ENCODE measurements around the gene C16orf89. TPM values are rescaled to one million over a fixed set of nuclear protein-coding genes. Genes with fewer than 3 reads are reported as not detected.

Gene C16orf89
- total RNA-seq, 4 donors from 2014 or later: 1.5 to 2.1 (median 1.9) TPM

DNA sequence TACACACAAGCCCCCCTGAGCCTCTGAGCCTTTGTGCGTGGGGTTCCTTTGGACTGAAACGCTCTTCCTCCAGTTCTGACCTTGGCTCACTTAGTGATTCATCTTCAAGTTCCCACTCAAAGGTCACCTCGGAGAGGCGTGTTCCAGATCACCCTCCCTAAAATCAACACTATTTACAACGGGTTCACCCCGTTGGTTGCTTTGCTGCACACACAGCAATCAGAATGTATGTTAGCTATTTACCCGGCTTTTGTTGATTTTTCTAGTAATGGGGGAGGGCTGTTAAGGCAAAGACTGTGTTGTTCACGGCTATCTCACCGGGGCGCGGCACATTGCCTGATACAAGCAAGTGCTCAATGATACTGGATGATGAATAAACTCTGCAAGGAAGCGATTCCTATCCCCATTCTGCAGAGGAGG lies 33.0 kb downstream of the C16orf89 start:
- H3K9me3 ChIP-seq: no peaks in the 10 kb centered on the region
- peak overlapping the region in 1 of 4 donors; percentile 59 for H3K27ac ChIP-seq (replicated peaks in 1 of 4)
- H3K36me3 ChIP-seq: peaks cover 7 to 39% (median 18%) of the 10 kb centered on the region in 4 donors
- DNase-seq (ENCODE audit: extremely low spot score): no peak
- intact Hi-C loops (cut with DNase I): no loop called here
- 39% methylated on average over 12 of the region's 12 CpGs for WGBS
- H3K4me3 ChIP-seq: peak overlapping the region; percentile 77 to 91 (median 88)
- TF ChIP-seq, protein P1, sequence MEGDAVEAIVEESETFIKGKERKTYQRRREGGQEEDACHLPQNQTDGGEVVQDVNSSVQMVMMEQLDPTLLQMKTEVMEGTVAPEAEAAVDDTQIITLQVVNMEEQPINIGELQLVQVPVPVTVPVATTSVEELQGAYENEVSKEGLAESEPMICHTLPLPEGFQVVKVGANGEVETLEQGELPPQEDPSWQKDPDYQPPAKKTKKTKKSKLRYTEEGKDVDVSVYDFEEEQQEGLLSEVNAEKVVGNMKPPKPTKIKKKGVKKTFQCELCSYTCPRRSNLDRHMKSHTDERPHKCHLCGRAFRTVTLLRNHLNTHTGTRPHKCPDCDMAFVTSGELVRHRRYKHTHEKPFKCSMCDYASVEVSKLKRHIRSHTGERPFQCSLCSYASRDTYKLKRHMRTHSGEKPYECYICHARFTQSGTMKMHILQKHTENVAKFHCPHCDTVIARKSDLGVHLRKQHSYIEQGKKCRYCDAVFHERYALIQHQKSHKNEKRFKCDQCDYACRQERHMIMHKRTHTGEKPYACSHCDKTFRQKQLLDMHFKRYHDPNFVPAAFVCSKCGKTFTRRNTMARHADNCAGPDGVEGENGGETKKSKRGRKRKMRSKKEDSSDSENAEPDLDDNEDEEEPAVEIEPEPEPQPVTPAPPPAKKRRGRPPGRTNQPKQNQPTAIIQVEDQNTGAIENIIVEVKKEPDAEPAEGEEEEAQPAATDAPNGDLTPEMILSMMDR (IDR thresholded peaks at IDR 0.05): no peak
- TF ChIP-seq EP300 (IDR thresholded peaks at IDR 0.05) (no peak), POLR2A (IDR thresholded peaks at IDR 0.05; ENCODE audit: low read depth) (no peak), POLR2AphosphoS5 (IDR thresholded peaks at IDR 0.05) (no peak)
- H3K27me3 ChIP-seq: no peaks in the 10 kb centered on the region
- H3K4me1 ChIP-seq: peaks cover 16 to 26% (median 23%) of the 10 kb centered on the region in 4 donors

DNA sequence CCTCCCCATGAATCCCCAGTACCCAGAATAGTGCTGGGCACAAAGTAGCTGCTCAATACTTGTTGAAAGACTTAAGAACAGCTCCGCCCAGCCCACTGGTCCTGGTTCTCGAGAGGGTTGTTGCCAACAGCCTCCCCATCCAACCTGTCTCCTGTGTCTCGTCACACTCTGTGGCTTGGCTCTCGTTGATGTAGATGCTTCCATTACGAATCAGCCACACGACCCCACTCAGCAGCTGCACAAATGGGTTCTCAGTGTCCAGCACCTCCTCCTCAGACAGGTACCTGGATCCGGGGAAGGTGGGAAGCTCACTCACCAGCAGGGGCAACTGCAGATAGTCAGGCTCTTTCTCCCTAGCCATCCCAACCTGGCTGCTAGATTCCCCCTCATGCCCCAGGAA lies 34.2 kb downstream of the C16orf89 start:
- 83% methylated on average over 7 of the region's 7 CpGs for WGBS
- TF ChIP-seq EP300 (IDR thresholded peaks at IDR 0.05) (no peak), POLR2A (IDR thresholded peaks at IDR 0.05; ENCODE audit: low read depth) (no peak), POLR2AphosphoS5 (IDR thresholded peaks at IDR 0.05) (no peak)
- TF ChIP-seq, protein P1 (IDR thresholded peaks at IDR 0.05): no peak
- no peak overlapping the region for H3K27ac ChIP-seq (replicated peaks in 1 of 4)
- intact Hi-C loops (cut with DNase I): no loop called here
- peaks cover 16 to 26% (median 23%) of the 10 kb centered on the region in 4 donors for H3K4me1 ChIP-seq
- no peaks in the 10 kb centered on the region for H3K27me3 ChIP-seq
- no peaks in the 10 kb centered on the region for H3K9me3 ChIP-seq
- H3K4me3 ChIP-seq: no peak overlapping the region
- peaks cover 13 to 50% (median 29%) of the 10 kb centered on the region in 4 donors for H3K36me3 ChIP-seq
- DNase-seq (ENCODE audit: extremely low spot score): no peak

DNA sequence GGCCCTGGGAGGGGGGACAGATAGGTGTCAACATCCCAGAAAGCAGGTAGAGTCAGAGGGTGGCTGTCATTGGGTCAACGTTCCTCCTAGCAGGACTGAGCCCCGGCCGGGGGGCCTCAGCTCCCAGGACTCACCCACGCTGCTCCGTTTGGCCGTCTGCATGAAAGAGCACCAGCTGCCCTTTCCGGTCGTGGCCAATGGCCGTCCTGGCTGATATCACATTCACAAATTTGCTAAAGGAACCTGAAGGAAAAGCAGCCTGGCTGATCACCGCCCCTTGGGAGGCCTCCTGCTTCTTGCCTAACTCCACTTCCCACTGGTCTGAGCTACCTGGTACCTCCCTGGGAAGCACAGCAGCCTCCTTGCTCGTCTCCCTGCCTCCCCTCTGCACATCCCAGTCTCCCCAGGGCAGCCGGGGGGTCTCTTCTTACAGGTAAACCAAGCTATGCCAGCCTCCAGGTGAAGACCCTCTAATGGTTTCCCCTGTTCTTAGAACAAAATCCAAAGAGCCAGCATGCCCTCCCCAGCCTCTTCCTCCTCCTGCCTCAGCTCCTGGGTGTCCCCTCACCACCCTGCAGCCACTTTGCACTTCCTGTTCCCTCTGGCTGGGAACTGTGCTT lies 35.4 kb downstream of the C16orf89 start:
- TF ChIP-seq, protein P1 (IDR thresholded peaks at IDR 0.05): no peak
- TF ChIP-seq EP300 (IDR thresholded peaks at IDR 0.05) (no peak), POLR2A (IDR thresholded peaks at IDR 0.05; ENCODE audit: low read depth) (no peak), POLR2AphosphoS5 (IDR thresholded peaks at IDR 0.05) (no peak)
- no peak overlapping the region for H3K4me3 ChIP-seq
- peaks cover 16 to 26% (median 23%) of the 10 kb centered on the region in 4 donors for H3K4me1 ChIP-seq
- no peak overlapping the region for H3K27ac ChIP-seq (replicated peaks in 1 of 4)
- no peaks in the 10 kb centered on the region for H3K27me3 ChIP-seq
- 91% methylated on average over 9 of the region's 12 CpGs for WGBS
- no peak for DNase-seq (ENCODE audit: extremely low spot score)
- H3K36me3 ChIP-seq: peaks cover 13 to 53% (median 30%) of the 10 kb centered on the region in 4 donors
- H3K9me3 ChIP-seq: no peaks in the 10 kb centered on the region
- intact Hi-C loops (cut with DNase I): no loop called here

DNA sequence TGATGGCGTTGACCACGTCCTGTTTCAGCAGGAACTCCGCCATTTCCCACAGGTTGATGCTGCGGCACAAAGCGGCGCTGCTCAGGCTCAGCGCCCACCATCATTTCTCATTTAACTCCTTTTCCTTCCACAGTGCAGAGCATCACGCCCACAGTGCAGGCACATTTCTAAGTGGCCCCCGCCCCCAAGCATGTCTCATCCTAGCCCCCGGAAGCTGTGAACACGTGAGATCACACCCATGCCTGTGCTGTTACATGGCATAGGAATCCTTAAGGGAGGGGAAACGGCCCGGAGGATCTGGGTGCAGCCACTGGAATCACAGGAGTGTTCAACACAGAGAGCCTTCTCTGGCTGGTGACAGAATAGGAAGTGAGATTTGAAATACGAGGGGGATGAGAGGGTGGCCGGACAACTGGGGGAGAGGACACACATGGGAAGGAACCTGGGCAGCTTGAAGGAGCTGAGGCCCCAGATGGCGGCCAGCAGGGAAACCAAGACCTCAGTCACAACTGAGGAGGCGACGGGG lies 36.7 kb downstream of the C16orf89 start:
- no peak overlapping the region for H3K27ac ChIP-seq (replicated peaks in 1 of 4)
- H3K4me1 ChIP-seq: peaks cover 9 to 19% (median 16%) of the 10 kb centered on the region in 4 donors
- H3K9me3 ChIP-seq: no peaks in the 10 kb centered on the region
- 92% methylated on average over 12 of the region's 18 CpGs for WGBS
- intact Hi-C loops (cut with DNase I): no loop called here
- no peak overlapping the region for H3K4me3 ChIP-seq
- no peak for DNase-seq (ENCODE audit: extremely low spot score)
- peaks cover 13 to 59% (median 33%) of the 10 kb centered on the region in 4 donors for H3K36me3 ChIP-seq
- TF ChIP-seq EP300 (IDR thresholded peaks at IDR 0.05) (no peak), POLR2AphosphoS5 (IDR thresholded peaks at IDR 0.05) (no peak), POLR2A (IDR thresholded peaks at IDR 0.05; ENCODE audit: low read depth) (no peak)
- TF ChIP-seq, protein P1 (IDR thresholded peaks at IDR 0.05): no peak
- H3K27me3 ChIP-seq: no peaks in the 10 kb centered on the region

Measured in esophagus muscularis mucosa (tissue), 4 donors.